ENCODE data around the gene CHRNA7. TPM values are rescaled to one million over a fixed set of nuclear protein-coding genes. Genes with fewer than 3 reads are reported as not detected.

The CHRNA7 gene
- total RNA-seq, 2 experiments from 2014 or later: 0.11 TPM; not detected in 1

GRCh38 chr15:32089851-32090359 lies 59.6 kb downstream of the CHRNA7 start:
- intact Hi-C loops (cut with DNase I, micrococcal nuclease): no loop called here
- POLR2A ChIA-PET: interaction anchor here (0.7 kb wide), 1 partner anchor 112 kb away, joined by 3 read pairs; no protein-coding TSS in a partner anchor

GRCh38 chr15:32091505-32092380 lies 61.4 kb downstream of the CHRNA7 start:
- H3K9me3 Mint-ChIP-seq (ENCODE audit: low read depth): peaks cover 6% of the 10 kb centered on the region
- H3K4me3 Mint-ChIP-seq: no peak overlapping the region

More at GRCh38 chr15:32089851-32090359, 59.6 kb downstream of the CHRNA7 start:
- CTCF ChIA-PET: interaction anchor here (1.0 kb wide), 1 partner anchor 52 kb away, joined by 3 read pairs; no protein-coding TSS in a partner anchor
- DNase-seq (no peak), ATAC-seq (no peak)
- H3K36me3 Mint-ChIP-seq (ENCODE audit: low read depth): no peaks in the 10 kb centered on the region
- H3K4me1 Mint-ChIP-seq: no peaks in the 10 kb centered on the region
- H3K27ac Mint-ChIP-seq: no peak overlapping the region
- no peak overlapping the region for H3K4me3 Mint-ChIP-seq
- H3K9me3 Mint-ChIP-seq (ENCODE audit: low read depth): peaks cover 6% of the 10 kb centered on the region
- H3K27me3 Mint-ChIP-seq: peaks cover 15% of the 10 kb centered on the region

GRCh38 chr15:32096213-32096612 lies 65.9 kb downstream of the CHRNA7 start:
- CTCF ChIA-PET: no interaction called here
- H3K4me3 Mint-ChIP-seq: no peak overlapping the region
- no peaks in the 10 kb centered on the region for H3K36me3 Mint-ChIP-seq (ENCODE audit: low read depth)
- H3K9me3 Mint-ChIP-seq (ENCODE audit: low read depth): no peaks in the 10 kb centered on the region
- no peak for ATAC-seq
- H3K27me3 Mint-ChIP-seq: peaks cover 23% of the 10 kb centered on the region
- intact Hi-C loops (cut with DNase I, micrococcal nuclease): no loop called here
- H3K27ac Mint-ChIP-seq: no peak overlapping the region
- no peak for DNase-seq
- H3K4me1 Mint-ChIP-seq: no peaks in the 10 kb centered on the region
- POLR2A ChIA-PET: no interaction called here

More at GRCh38 chr15:32091505-32092380, 61.4 kb downstream of the CHRNA7 start:
- no peaks in the 10 kb centered on the region for H3K4me1 Mint-ChIP-seq
- H3K27ac Mint-ChIP-seq: no peak overlapping the region
- ATAC-seq (no peak), DNase-seq (no peak)
- H3K36me3 Mint-ChIP-seq (ENCODE audit: low read depth): no peaks in the 10 kb centered on the region
- peaks cover 17% of the 10 kb centered on the region for H3K27me3 Mint-ChIP-seq
- ChIA-PET POLR2A (no interaction called here), CTCF (no interaction called here)
- intact Hi-C loops (cut with DNase I, micrococcal nuclease): loop anchor here in 1 of 2 experiments (1.0 kb wide), 1 partner anchor 26 kb away; no protein-coding TSS in a partner anchor

GRCh38 chr15:32096916-32097617 lies 66.8 kb downstream of the CHRNA7 start:
- ChIA-PET POLR2A (no interaction called here), CTCF (no interaction called here)
- DNase-seq: no peak
- Mint-ChIP-seq H3K27me3 (peaks cover 20% of the 10 kb centered on the region), H3K27ac (no peak overlapping the region), H3K36me3 (ENCODE audit: low read depth) (no peaks in the 10 kb centered on the region), H3K9me3 (ENCODE audit: low read depth) (no peaks in the 10 kb centered on the region), H3K4me1 (no peaks in the 10 kb centered on the region), H3K4me3 (no peak overlapping the region)
- intact Hi-C loops (cut with DNase I, micrococcal nuclease): no loop called here
- ATAC-seq: no peak

- Mint-ChIP-seq H3K36me3 (ENCODE audit: low read depth) (no peaks in the 10 kb centered on the region), H3K27me3 (peaks cover 19% of the 10 kb centered on the region), H3K9me3 (ENCODE audit: low read depth) (no peaks in the 10 kb centered on the region), H3K4me3 (no peak overlapping the region), H3K27ac (no peak overlapping the region), H3K4me1 (no peaks in the 10 kb centered on the region)
- DNase-seq: no peak
- POLR2A ChIA-PET: no interaction called here
- no peak for ATAC-seq
- intact Hi-C loops (cut with DNase I, micrococcal nuclease): no loop called here
- CTCF ChIA-PET: no interaction called here
Observed at GRCh38 chr15:32098033-32098432, 67.7 kb downstream of the CHRNA7 start.

- ATAC-seq: no peak
- ChIA-PET CTCF (interaction anchor here (0.7 kb wide), 1 partner anchor 221 kb away, joined by 4 read pairs; no protein-coding TSS in a partner anchor), POLR2A (no interaction called here)
- Mint-ChIP-seq H3K9me3 (ENCODE audit: low read depth) (no peaks in the 10 kb centered on the region), H3K27me3 (peaks cover 21% of the 10 kb centered on the region), H3K4me3 (no peak overlapping the region), H3K27ac (no peak overlapping the region), H3K36me3 (ENCODE audit: low read depth) (no peaks in the 10 kb centered on the region), H3K4me1 (no peaks in the 10 kb centered on the region)
- intact Hi-C loops (cut with DNase I, micrococcal nuclease): no loop called here
- DNase-seq: no peak
Observed at GRCh38 chr15:32099097-32099785, 68.9 kb downstream of the CHRNA7 start.

GRCh38 chr15:32099956-32100684 lies 69.8 kb downstream of the CHRNA7 start:
- no peak for ATAC-seq
- H3K4me3 Mint-ChIP-seq: no peak overlapping the region

GRCh38 chr15:32104061-32104995 lies 74.0 kb downstream of the CHRNA7 start:
- DNase-seq (no peak), ATAC-seq (no peak)
- Mint-ChIP-seq H3K4me3 (no peak overlapping the region), H3K4me1 (peaks cover 9% of the 10 kb centered on the region), H3K27ac (no peak overlapping the region), H3K9me3 (ENCODE audit: low read depth) (no peaks in the 10 kb centered on the region), H3K36me3 (ENCODE audit: low read depth) (no peaks in the 10 kb centered on the region), H3K27me3 (peaks cover 20% of the 10 kb centered on the region)
- POLR2A ChIA-PET: no interaction called here
- intact Hi-C loops (cut with DNase I, micrococcal nuclease): no loop called here
- CTCF ChIA-PET: no interaction called here

More at GRCh38 chr15:32099956-32100684, 69.8 kb downstream of the CHRNA7 start:
- Mint-ChIP-seq H3K27ac (no peak overlapping the region), H3K36me3 (ENCODE audit: low read depth) (no peaks in the 10 kb centered on the region), H3K9me3 (ENCODE audit: low read depth) (no peaks in the 10 kb centered on the region), H3K4me1 (no peaks in the 10 kb centered on the region), H3K27me3 (peaks cover 25% of the 10 kb centered on the region)
- DNase-seq: no peak
- ChIA-PET POLR2A (no interaction called here), CTCF (interaction anchor here (0.7 to 1.1 kb wide), 2 partner anchors 11 to 222 kb away, joined by 3 to 4 read pairs; no protein-coding TSS in a partner anchor)
- intact Hi-C loops (cut with DNase I, micrococcal nuclease): no loop called here

GRCh38 chr15:32105258-32106241 lies 75.2 kb downstream of the CHRNA7 start:
- DNase-seq: no peak
- peaks cover 22% of the 10 kb centered on the region for H3K27me3 Mint-ChIP-seq
- ChIA-PET POLR2A (no interaction called here), CTCF (no interaction called here)
- intact Hi-C loops (cut with DNase I, micrococcal nuclease): no loop called here
- no peak overlapping the region for H3K27ac Mint-ChIP-seq
- peaks cover 9% of the 10 kb centered on the region for H3K4me1 Mint-ChIP-seq
- H3K36me3 Mint-ChIP-seq (ENCODE audit: low read depth): no peaks in the 10 kb centered on the region
- ATAC-seq: no peak
- H3K4me3 Mint-ChIP-seq: no peak overlapping the region
- no peaks in the 10 kb centered on the region for H3K9me3 Mint-ChIP-seq (ENCODE audit: low read depth)
